ENCODE data around the gene RANBP9.

DNA sequence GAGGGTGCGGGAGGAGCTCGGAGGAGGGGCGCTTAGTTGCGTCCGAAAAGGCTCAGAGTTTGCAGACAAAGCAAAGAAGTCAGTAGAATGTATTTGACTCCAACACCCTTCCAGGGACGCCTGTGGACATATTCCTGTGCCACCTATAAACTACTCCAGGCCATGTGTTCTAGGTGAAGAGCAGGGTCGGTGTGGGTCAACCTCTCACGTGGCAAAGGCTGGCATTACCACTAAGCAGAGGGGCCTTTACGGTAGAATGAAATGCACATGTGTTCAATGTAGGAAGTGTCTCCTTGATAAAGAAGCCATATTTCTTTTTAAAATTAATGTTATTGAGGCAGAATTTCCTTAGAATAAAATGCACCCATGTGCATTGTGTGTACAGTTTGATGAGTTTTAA is 121.8 kb downstream of the RANBP9 start:
- TF ChIP-seq ZC3H10 (CRISPR knock-in tag; IDR thresholded peaks at IDR 0.05) = no peak
- TF ChIP-seq, protein P1, sequence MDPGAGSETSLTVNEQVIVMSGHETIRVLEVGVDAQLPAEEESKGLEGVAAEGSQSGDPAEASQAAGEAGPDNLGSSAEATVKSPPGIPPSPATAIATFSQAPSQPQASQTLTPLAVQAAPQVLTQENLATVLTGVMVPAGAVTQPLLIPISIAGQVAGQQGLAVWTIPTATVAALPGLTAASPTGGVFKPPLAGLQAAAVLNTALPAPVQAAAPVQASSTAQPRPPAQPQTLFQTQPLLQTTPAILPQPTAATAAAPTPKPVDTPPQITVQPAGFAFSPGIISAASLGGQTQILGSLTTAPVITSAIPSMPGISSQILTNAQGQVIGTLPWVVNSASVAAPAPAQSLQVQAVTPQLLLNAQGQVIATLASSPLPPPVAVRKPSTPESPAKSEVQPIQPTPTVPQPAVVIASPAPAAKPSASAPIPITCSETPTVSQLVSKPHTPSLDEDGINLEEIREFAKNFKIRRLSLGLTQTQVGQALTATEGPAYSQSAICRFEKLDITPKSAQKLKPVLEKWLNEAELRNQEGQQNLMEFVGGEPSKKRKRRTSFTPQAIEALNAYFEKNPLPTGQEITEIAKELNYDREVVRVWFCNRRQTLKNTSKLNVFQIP (CRISPR knock-in tag; IDR thresholded peaks at IDR 0.05; ENCODE audit: borderline replicate concordance, low read depth) = no peak
- no peak for TF ChIP-seq OSR1 (CRISPR knock-in tag; IDR thresholded peaks at IDR 0.05)
- no peak for TF ChIP-seq RARB (CRISPR knock-in tag; IDR thresholded peaks at IDR 0.05)
- TF ChIP-seq ESRRG (CRISPR knock-in tag; IDR thresholded peaks at IDR 0.05) = no peak
- TF ChIP-seq ZNF565 (CRISPR knock-in tag; conservative IDR thresholded peaks at IDR 0.05; ENCODE audit: low read depth) = no peak
- no peak for TF ChIP-seq ARNTL (CRISPR knock-in tag; IDR thresholded peaks at IDR 0.05; ENCODE audit: borderline replicate concordance, low read depth)
- TF ChIP-seq, protein P2, sequence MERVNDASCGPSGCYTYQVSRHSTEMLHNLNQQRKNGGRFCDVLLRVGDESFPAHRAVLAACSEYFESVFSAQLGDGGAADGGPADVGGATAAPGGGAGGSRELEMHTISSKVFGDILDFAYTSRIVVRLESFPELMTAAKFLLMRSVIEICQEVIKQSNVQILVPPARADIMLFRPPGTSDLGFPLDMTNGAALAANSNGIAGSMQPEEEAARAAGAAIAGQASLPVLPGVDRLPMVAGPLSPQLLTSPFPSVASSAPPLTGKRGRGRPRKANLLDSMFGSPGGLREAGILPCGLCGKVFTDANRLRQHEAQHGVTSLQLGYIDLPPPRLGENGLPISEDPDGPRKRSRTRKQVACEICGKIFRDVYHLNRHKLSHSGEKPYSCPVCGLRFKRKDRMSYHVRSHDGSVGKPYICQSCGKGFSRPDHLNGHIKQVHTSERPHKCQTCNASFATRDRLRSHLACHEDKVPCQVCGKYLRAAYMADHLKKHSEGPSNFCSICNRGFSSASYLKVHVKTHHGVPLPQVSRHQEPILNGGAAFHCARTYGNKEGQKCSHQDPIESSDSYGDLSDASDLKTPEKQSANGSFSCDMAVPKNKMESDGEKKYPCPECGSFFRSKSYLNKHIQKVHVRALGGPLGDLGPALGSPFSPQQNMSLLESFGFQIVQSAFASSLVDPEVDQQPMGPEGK (CRISPR knock-in tag; IDR thresholded peaks at IDR 0.05; ENCODE audit: borderline replicate concordance) = no peak
- TF ChIP-seq TCF4 (CRISPR knock-in tag; IDR thresholded peaks at IDR 0.05; ENCODE audit: borderline replicate concordance) = no peak
- no peak for TF ChIP-seq PPARA (CRISPR knock-in tag; IDR thresholded peaks at IDR 0.05; ENCODE audit: borderline replicate concordance)

Data from SK-N-SH treated with all-trans-retinoic acid at 6 μM for 48 hours (cell line).